Gastroesophageal sphincter (tissue), 4 donors: ENCODE results near the gene CFDP1. TPM values are rescaled to one million over a fixed set of nuclear protein-coding genes. Genes with fewer than 3 reads are reported as not detected.

Source experiments
- ATAC-seq: fragments of 150-250 bp; one replicate; pipeline ENCODE4 v1.9.1; 2016; ENCODE audit warnings: mild to moderate bottlenecking, moderate library complexity
- H3K27ac ChIP-seq, 4 donors: fragments of 200-600 bp; sonication (generic) in 3 of 4; 1 replicate in 3 of 4; 2 replicates in 1 of 4; pipeline ENCODE4 v1.5.1; 2016 to 2019
- H3K27me3 ChIP-seq: fragments of 200-600 bp; sonication (generic); one replicate; pipeline ENCODE4 v1.5.1; 2019
- H3K36me3 ChIP-seq, 2 donors: fragments of 200-600 bp; sonication (generic); one replicate each; pipeline ENCODE4 v1.5.1; 2019; ENCODE audit warnings: control low read depth in 1 of 2
- H3K4me1 ChIP-seq, 3 donors: fragments of 200-600 bp; sonication (generic); 1 replicate in 2 of 3; 2 replicates in 1 of 3; pipeline ENCODE4 v1.5.1; 2016 to 2019; ENCODE audit warnings: control low read depth in 2 of 3
- H3K4me3 ChIP-seq, 2 donors: fragments of 200-600 bp; sonication (generic); one replicate each; pipeline ENCODE4 v1.5.1; 2019; ENCODE audit warnings: mild to moderate bottlenecking in 1 of 2, moderate library complexity in 1 of 2
- H3K9me3 ChIP-seq, 3 donors: fragments of 200-600 bp; sonication (generic); one replicate each; pipeline ENCODE4 v1.5.1; 2017 to 2019; ENCODE audit warnings: control low read depth in 2 of 3
- CTCF ChIP-seq, 4 experiments: fragments of 200-600 bp in 2 of 4; fragments of 450-650 bp in 2 of 4; sonication (generic) in 1 of 4; IDR thresholded peaks; one replicate each; pipeline ENCODE4 v1.5.1; 2017 to 2019; ENCODE audit warnings: antibody characterized with exemption in 4 of 4, mild to moderate bottlenecking in 2 of 4, moderate library complexity in 2 of 4
- EP300 ChIP-seq: sonication (generic); formaldehyde crosslinking; IDR thresholded peaks from one replicate; pipeline ENCODE4 v1.6.1; 2017; ENCODE audit warnings: antibody characterized with exemption, mild to moderate bottlenecking
- POLR2A ChIP-seq, 2 donors: fragments of 450-650 bp; IDR thresholded peaks; one replicate each; pipeline ENCODE4 v1.6.1; 2017; ENCODE audit warnings: antibody characterized with exemption in 2 of 2, mild to moderate bottlenecking in 2 of 2, moderate library complexity in 1 of 2
- POLR2AphosphoS5 ChIP-seq: sonication (generic); formaldehyde crosslinking; IDR thresholded peaks from one replicate; pipeline ENCODE4 v1.6.1; 2017; ENCODE audit warnings: antibody characterized with exemption
- WGBS, 2 donors: methylation state at CpG; one replicate each; pipeline ENCODE4 v1.1.5; 2018; ENCODE audit warnings: low coverage in 1 of 2; 5-methylcytosine and 5-hydroxymethylcytosine counted together
- total RNA-seq, 4 donors: library from RNA; depleted of rRNA; stranded (reverse); fragments of >200 nt; gene quantifications; one replicate each; pipeline ENCODE4 v1.1.0, GENCODE V29; 2016

CFDP1 gene
- total RNA-seq, 4 donors from 2014 or later = 45.1 to 70.0 (median 50.0) TPM

DNA sequence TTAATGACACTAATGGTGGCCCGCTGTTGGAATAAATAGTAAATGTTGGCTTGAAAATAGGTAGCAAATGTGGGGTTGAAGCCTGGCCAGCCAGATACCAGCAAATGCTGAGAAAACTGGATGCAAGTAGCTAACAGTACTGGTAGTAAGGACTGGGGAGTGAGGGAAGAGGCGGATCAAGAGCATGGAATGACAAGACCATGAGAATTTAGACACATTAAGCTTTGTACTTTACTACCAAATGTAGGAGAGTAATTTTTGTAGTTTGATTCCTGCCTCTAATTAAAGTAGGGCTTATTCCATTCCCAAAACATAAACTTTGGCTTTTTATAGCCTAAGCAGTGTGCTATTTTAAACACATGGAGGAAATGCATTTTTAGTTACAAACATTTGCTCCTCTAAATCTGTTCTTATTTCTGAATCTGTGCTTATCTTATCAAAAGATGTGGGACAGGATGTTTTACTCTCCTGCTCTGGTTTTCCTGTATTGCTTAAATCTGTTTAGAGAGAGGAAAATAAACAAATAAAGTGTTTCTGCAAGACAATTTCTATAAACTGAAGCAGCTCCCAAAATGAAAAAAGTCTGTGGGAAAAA lies 44.1 kb downstream of the CFDP1 start:
- 55 to 73% methylated on average over 1 to 2 of the region's 2 CpGs for WGBS, 2 donors
- no peak for TF ChIP-seq POLR2A (IDR thresholded peaks at IDR 0.05)
- TF ChIP-seq CTCF (IDR thresholded peaks at IDR 0.05) = no peak
- TF ChIP-seq EP300 = no peak
- TF ChIP-seq POLR2AphosphoS5 = no peak
- no peaks in the 10 kb centered on the region for H3K9me3 ChIP-seq
- H3K4me3 ChIP-seq = no peak overlapping the region
- H3K27me3 ChIP-seq = no peaks in the 10 kb centered on the region
- ATAC-seq = no peak
- H3K27ac ChIP-seq = peak overlapping the region in 3 of 4 donors; percentile 41 to 52 (median 49)
- H3K36me3 ChIP-seq = peaks cover 0 to 47% of the 10 kb centered on the region in 2 donors
- H3K4me1 ChIP-seq = peaks cover 0 to 36% (median 0%) of the 10 kb centered on the region in 3 donors

DNA sequence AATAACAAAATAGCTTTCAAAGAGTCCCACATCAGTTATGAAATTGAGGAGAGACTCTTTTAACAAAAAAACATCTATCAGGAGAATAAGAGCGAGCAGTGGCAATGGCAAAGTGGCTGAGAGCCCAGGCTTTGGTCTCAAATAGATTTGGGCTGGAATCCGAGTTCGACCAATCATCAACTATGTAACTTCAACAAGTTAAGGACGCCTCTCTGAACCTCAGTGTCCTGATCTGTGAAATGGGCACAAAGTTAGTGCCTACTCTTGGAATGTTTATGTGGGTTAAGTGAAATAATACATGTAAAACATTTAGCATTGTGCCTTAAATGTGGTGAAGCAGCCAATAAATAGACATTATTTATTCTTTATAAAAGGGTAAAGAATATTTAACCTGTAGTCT lies 45.4 kb downstream of the CFDP1 start:
- peaks cover 0 to 37% of the 10 kb centered on the region in 2 donors for H3K36me3 ChIP-seq
- WGBS, 2 donors = 79 to 91% methylated on average over 3 to 4 of the region's 4 CpGs
- peaks cover 0 to 32% (median 0%) of the 10 kb centered on the region in 3 donors for H3K4me1 ChIP-seq
- H3K9me3 ChIP-seq = no peaks in the 10 kb centered on the region
- ATAC-seq = no peak
- H3K27ac ChIP-seq = no peak overlapping the region
- no peaks in the 10 kb centered on the region for H3K27me3 ChIP-seq
- H3K4me3 ChIP-seq = no peak overlapping the region
- TF ChIP-seq EP300 (no peak), CTCF (IDR thresholded peaks at IDR 0.05) (no peak), POLR2AphosphoS5 (no peak), POLR2A (IDR thresholded peaks at IDR 0.05) (no peak)

GRCh38 chr16:75385507-75386152 lies 47.7 kb downstream of the CFDP1 start:
- WGBS, 2 donors = 24 to 30% methylated on average over 5 of the region's 5 CpGs
- Histone ChIP-seq H3K27ac (no peak overlapping the region), H3K36me3 (peaks cover 0 to 21% of the 10 kb centered on the region in 2 donors), H3K4me3 (no peak overlapping the region), H3K27me3 (no peaks in the 10 kb centered on the region), H3K4me1 (peaks cover 0 to 32% (median 0%) of the 10 kb centered on the region in 3 donors), H3K9me3 (no peaks in the 10 kb centered on the region)
- ATAC-seq = peak; percentile 46
- TF ChIP-seq EP300 (no peak), POLR2AphosphoS5 (peak; percentile 85), CTCF (IDR thresholded peaks at IDR 0.05) (peak; percentile 49 to 84 (median 73)), POLR2A (IDR thresholded peaks at IDR 0.05) (no peak)

GRCh38 chr16:75383141-75383540 lies 50.2 kb downstream of the CFDP1 start:
- Histone ChIP-seq H3K36me3 (peaks cover 0 to 14% of the 10 kb centered on the region in 2 donors), H3K4me1 (peaks cover 0 to 22% (median 0%) of the 10 kb centered on the region in 3 donors), H3K4me3 (no peak overlapping the region), H3K27me3 (no peaks in the 10 kb centered on the region), H3K27ac (no peak overlapping the region), H3K9me3 (no peaks in the 10 kb centered on the region)
- TF ChIP-seq EP300 = no peak
- no peak for TF ChIP-seq POLR2A (IDR thresholded peaks at IDR 0.05)
- no peak for TF ChIP-seq POLR2AphosphoS5
- TF ChIP-seq CTCF (IDR thresholded peaks at IDR 0.05) = no peak
- WGBS, 2 donors = 63 to 69% methylated on average over 1 of the region's 1 CpG
- ATAC-seq = no peak

DNA sequence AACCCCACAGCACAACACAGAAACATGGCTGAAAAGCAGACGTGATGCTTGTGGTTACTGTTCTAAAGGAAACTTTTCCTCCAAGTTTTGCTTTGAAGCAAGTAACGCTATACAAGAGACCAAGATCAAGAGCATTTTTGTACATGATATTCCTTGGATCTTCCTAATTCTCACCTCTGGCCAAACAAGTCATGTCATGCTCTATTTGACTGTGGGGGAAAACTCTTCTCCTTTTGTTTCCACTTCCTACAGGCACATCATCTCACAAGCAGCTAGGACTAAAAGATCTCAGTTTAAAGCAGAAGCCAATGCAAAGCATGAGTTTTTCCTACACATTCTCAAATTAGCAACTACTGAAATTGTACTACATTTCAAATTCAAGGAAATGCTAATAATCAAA lies 50.7 kb downstream of the CFDP1 start:
- H3K4me1 ChIP-seq = peaks cover 0 to 28% (median 3%) of the 10 kb centered on the region in 3 donors
- WGBS, 2 donors = 71 to 100% methylated on average over 2 of the region's 2 CpGs
- no peak for TF ChIP-seq EP300
- TF ChIP-seq POLR2AphosphoS5 = no peak
- no peak for TF ChIP-seq POLR2A (IDR thresholded peaks at IDR 0.05)
- no peak for TF ChIP-seq CTCF (IDR thresholded peaks at IDR 0.05)
- H3K27me3 ChIP-seq = no peaks in the 10 kb centered on the region
- no peaks in the 10 kb centered on the region for H3K9me3 ChIP-seq
- peaks cover 0 to 12% of the 10 kb centered on the region in 2 donors for H3K36me3 ChIP-seq
- ATAC-seq = no peak
- no peak overlapping the region for H3K4me3 ChIP-seq
- H3K27ac ChIP-seq = no peak overlapping the region
